NB4 (cell line): ENCODE data around the gene PPP1CA.

ENCODE experiments used
- POLR2A ChIP-seq: IDR thresholded peaks from 2 replicates; pipeline ENCODE4 v1.6.1; 2011; ENCODE audit warnings: mild to moderate bottlenecking; ENCODE audit not compliant: insufficient read length; ENCODE audit errors: extremely low read depth
- TF ChIP-seq, protein P1 (sequence below): IDR thresholded peaks from one replicate; pipeline ENCODE4 v1.5.1; 2012; ENCODE audit warnings: low read depth, low read length

GRCh38 chr11:67400942-67401494 is 640 bp downstream of the PPP1CA start:
- TF ChIP-seq POLR2A, result no peak
- TF ChIP-seq, protein P1, sequence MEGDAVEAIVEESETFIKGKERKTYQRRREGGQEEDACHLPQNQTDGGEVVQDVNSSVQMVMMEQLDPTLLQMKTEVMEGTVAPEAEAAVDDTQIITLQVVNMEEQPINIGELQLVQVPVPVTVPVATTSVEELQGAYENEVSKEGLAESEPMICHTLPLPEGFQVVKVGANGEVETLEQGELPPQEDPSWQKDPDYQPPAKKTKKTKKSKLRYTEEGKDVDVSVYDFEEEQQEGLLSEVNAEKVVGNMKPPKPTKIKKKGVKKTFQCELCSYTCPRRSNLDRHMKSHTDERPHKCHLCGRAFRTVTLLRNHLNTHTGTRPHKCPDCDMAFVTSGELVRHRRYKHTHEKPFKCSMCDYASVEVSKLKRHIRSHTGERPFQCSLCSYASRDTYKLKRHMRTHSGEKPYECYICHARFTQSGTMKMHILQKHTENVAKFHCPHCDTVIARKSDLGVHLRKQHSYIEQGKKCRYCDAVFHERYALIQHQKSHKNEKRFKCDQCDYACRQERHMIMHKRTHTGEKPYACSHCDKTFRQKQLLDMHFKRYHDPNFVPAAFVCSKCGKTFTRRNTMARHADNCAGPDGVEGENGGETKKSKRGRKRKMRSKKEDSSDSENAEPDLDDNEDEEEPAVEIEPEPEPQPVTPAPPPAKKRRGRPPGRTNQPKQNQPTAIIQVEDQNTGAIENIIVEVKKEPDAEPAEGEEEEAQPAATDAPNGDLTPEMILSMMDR, result no peak
